GM23338 (cell line): ENCODE results near the gene AASDH. TPM values are rescaled to one million over a fixed set of nuclear protein-coding genes. Genes with fewer than 3 reads are reported as not detected.

Source experiments
- ATAC-seq: fragments of 200-7000 bp; cut with Tn5 transposase; 3 replicates; pipeline ENCODE4 v1.9.1; 2020
- DNase-seq: peaks from one replicate; pipeline ENCODE4 v3.0.0-alpha.2; 2015; ENCODE audit warnings: low spot score
- H2AFZ ChIP-seq: fragments of 200-600 bp; sonication (generic); 2 replicates; pipeline ENCODE4 v1.8.0; 2016; ENCODE audit warnings: antibody characterized with exemption, mild to moderate bottlenecking, moderate library complexity
- H3F3A ChIP-seq: fragments of 200-600 bp; sonication (generic); replicated peaks from 2 replicates; pipeline ENCODE4 v1.8.0; 2017; ENCODE audit warnings: antibody characterized with exemption, mixed run types, low read depth
- H3K27ac ChIP-seq: fragments of 200-600 bp; sonication (generic); 2 replicates; pipeline ENCODE4 v1.6.1; 2016; ENCODE audit warnings: low read depth
- H3K27me3 ChIP-seq: fragments of 200-600 bp; sonication (generic); 2 replicates; pipeline ENCODE4 v1.8.0; 2016; ENCODE audit warnings: mild to moderate bottlenecking, mixed run types, moderate library complexity; ENCODE audit not compliant: insufficient read depth
- H3K36me3 ChIP-seq: fragments of 200-600 bp; sonication (generic); 2 replicates; pipeline ENCODE4 v1.8.0; 2016; ENCODE audit warnings: mild to moderate bottlenecking; ENCODE audit not compliant: insufficient read depth
- H3K4me1 ChIP-seq: fragments of 200-600 bp; sonication (generic); 2 replicates; pipeline ENCODE4 v1.8.0; 2016; ENCODE audit warnings: mild to moderate bottlenecking, moderate library complexity; ENCODE audit not compliant: insufficient read depth
- H3K4me2 ChIP-seq: fragments of 200-600 bp; sonication (generic); 2 replicates; pipeline ENCODE4 v1.7.1; 2017; ENCODE audit warnings: mixed run types
- H3K4me3 ChIP-seq: fragments of 200-600 bp; sonication (generic); 2 replicates; pipeline ENCODE4 v1.6.1; 2016; ENCODE audit warnings: mixed run types
- H3K79me2 ChIP-seq: fragments of 200-600 bp; sonication (generic); replicated peaks from 2 replicates; pipeline ENCODE4 v1.8.0; 2017; ENCODE audit warnings: mild to moderate bottlenecking; ENCODE audit not compliant: insufficient read depth
- H3K9me2 ChIP-seq: fragments of 200-600 bp; sonication (generic); 2 replicates; pipeline ENCODE4 v1.8.0; 2017; ENCODE audit not compliant: insufficient read depth
- H4K20me1 ChIP-seq: fragments of 200-600 bp; sonication (generic); replicated peaks from 2 replicates; pipeline ENCODE4 v1.8.0; 2017; ENCODE audit warnings: mild to moderate bottlenecking; ENCODE audit not compliant: insufficient read depth
- H3K27ac Mint-ChIP-seq: 2 replicates; pipeline ENCODE4 v1.8.0; 2020; ENCODE audit warnings: inconsistent platforms, mild to moderate bottlenecking, moderate library complexity, mixed read lengths
- H3K27me3 Mint-ChIP-seq: 3 replicates; pipeline ENCODE4 v1.8.0; 2022; ENCODE audit warnings: low read depth, mild to moderate bottlenecking, moderate library complexity, mixed read lengths, inconsistent platforms; ENCODE audit not compliant: insufficient read depth, poor library complexity
- H3K36me3 Mint-ChIP-seq: 3 replicates; pipeline ENCODE4 v1.8.0; 2021; ENCODE audit warnings: low read depth, mild to moderate bottlenecking, inconsistent platforms, moderate library complexity, mixed read lengths
- H3K4me1 Mint-ChIP-seq: 3 replicates; pipeline ENCODE4 v1.8.0; 2020; ENCODE audit warnings: mild to moderate bottlenecking, inconsistent platforms, mixed read lengths
- H3K4me3 Mint-ChIP-seq: 3 replicates; pipeline ENCODE4 v1.8.0; 2021; ENCODE audit warnings: moderate library complexity, mild to moderate bottlenecking, inconsistent platforms, mixed read lengths
- H3K9me3 Mint-ChIP-seq: 3 replicates; pipeline ENCODE4 v1.8.0; 2020; ENCODE audit warnings: moderate library complexity, mild to moderate bottlenecking, inconsistent platforms, mixed read lengths
- CREB1 ChIP-seq: fragments of 250-450 bp; sonication (Bioruptor Pico); IDR thresholded peaks from 2 replicates; pipeline ENCODE4 v1.5.0; 2020; ENCODE audit warnings: low read depth, mild to moderate bottlenecking, moderate library complexity
- EZH2 ChIP-seq: fragments of 200-600 bp; sonication (generic); IDR thresholded peaks from one replicate; pipeline ENCODE4 v1.8.0; 2017; ENCODE audit warnings: antibody characterized with exemption, mild to moderate bottlenecking, low read depth; ENCODE audit not compliant: unreplicated experiment
- EZH2phosphoT487 ChIP-seq: fragments of 200-600 bp; sonication (generic); IDR thresholded peaks from one replicate; pipeline ENCODE4 v1.8.1; 2018; ENCODE audit warnings: antibody characterized with exemption; ENCODE audit not compliant: unreplicated experiment
- JUNB ChIP-seq: IDR thresholded peaks from one replicate; pipeline ENCODE4 v1.6.1; 2016; ENCODE audit warnings: antibody characterized with exemption; ENCODE audit not compliant: unreplicated experiment
- NANOG ChIP-seq: IDR thresholded peaks from 2 replicates; pipeline ENCODE4 v1.6.1; 2016; ENCODE audit warnings: antibody characterized with exemption, borderline replicate concordance
- POLR2AphosphoS5 ChIP-seq: IDR thresholded peaks from 2 replicates; pipeline ENCODE4 v1.6.1; 2016; ENCODE audit warnings: antibody characterized with exemption, low read depth
- STAT1 ChIP-seq: IDR thresholded peaks from one replicate; pipeline ENCODE4 v1.6.1; 2016; ENCODE audit warnings: antibody characterized with exemption; ENCODE audit not compliant: unreplicated experiment
- ZNF114 ChIP-seq: fragments of 250-450 bp; sonication (Bioruptor Pico); IDR thresholded peaks from 2 replicates; pipeline ENCODE4 v1.5.0; 2020; ENCODE audit warnings: mild to moderate bottlenecking, moderate library complexity
- ZNF331 ChIP-seq: fragments of 250-450 bp; sonication (Bioruptor Pico); IDR thresholded peaks from 2 replicates; pipeline ENCODE4 v1.5.0; 2020; ENCODE audit warnings: low read depth, mild to moderate bottlenecking, moderate library complexity
- polyA plus RNA-seq: library from polyadenylated mRNA; unstranded; fragments of >200 nt; fragmentation: Nextera tagmentation; extraction: Ambion mirVana; gene quantifications from 2 replicates; pipeline ENCODE4 v1.2.1, GENCODE V29; 2016
- total RNA-seq: library from RNA; depleted of rRNA; stranded (reverse); fragments of >200 nt; shearing (Covaris generic); gene quantifications from 2 replicates; pipeline ENCODE4 v1.2.3, GENCODE V29; 2014
- TF ChIP-seq, protein P1 (sequence below): IDR thresholded peaks from 2 replicates; pipeline ENCODE4 v1.6.1; 2016; ENCODE audit warnings: antibody characterized with exemption
- TF ChIP-seq, protein P2 (sequence below): fragments of 250-450 bp; sonication (Bioruptor Pico); IDR thresholded peaks from 2 replicates; pipeline ENCODE4 v1.5.0; 2020; ENCODE audit warnings: mild to moderate bottlenecking, moderate library complexity
- TF ChIP-seq, protein P3 (sequence below): IDR thresholded peaks from one replicate; pipeline ENCODE4 v1.6.1; 2018; ENCODE audit warnings: antibody characterized with exemption; ENCODE audit not compliant: unreplicated experiment
- TF ChIP-seq, protein P4 (sequence below), 2 experiments: fragments of 200-600 bp in 1 of 2; sonication (generic) in 1 of 2; conservative IDR thresholded peaks; 2 replicates each; pipeline versions ENCODE4 v1.5.1 to v1.6.1; 2016 to 2017; ENCODE audit warnings: antibody characterized with exemption in 2 of 2, low read depth in 2 of 2, mild to moderate bottlenecking in 2 of 2, moderate library complexity in 1 of 2

AASDH gene
- total and polyA plus RNA-seq, 2 experiments from 2014 or later, result 12.2 to 35.6 TPM

DNA sequence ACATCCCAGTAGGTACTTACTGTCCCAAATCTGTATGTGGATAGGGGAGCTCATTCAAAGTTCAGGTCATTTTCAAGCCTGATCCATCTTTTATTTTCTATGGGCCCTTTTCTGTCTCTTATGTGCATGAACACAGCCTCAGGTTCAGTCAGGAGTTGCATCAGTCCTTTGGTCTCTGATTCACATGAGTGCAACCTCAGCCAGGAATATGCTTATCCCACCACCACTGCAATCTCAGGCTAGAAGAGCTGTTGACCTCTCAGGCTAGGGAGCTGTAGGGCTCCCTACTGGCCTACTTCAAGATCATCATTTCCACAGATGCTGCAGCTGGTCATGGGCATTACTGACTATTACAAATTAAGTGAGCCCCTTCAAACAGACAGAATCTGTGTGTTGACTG, 27.2 kb downstream of the AASDH start:
- Mint-ChIP-seq H3K9me3 (peaks cover 45% of the 10 kb centered on the region), H3K4me1 (no peaks in the 10 kb centered on the region), H3K4me3 (no peak overlapping the region), H3K27me3 (peaks cover 2% of the 10 kb centered on the region), H3K27ac (no peak overlapping the region), H3K36me3 (peaks cover 71% of the 10 kb centered on the region)
- DNase-seq (no peak), ATAC-seq (no peak)
- Histone ChIP-seq H3K9me2 (peaks cover 7% of the 10 kb centered on the region), H3K4me2 (no peak overlapping the region), H3K4me1 (no peaks in the 10 kb centered on the region), H3F3A (no peaks in the 10 kb centered on the region), H3K27ac (no peak overlapping the region), H3K36me3 (peaks cover 4% of the 10 kb centered on the region; the same call in 1 of the 2 replicates), H4K20me1 (no peaks in the 10 kb centered on the region), H2AFZ (no peak overlapping the region), H3K79me2 (no peaks in the 10 kb centered on the region), H3K4me3 (no peak overlapping the region), H3K27me3 (no peaks in the 10 kb centered on the region)
- TF ChIP-seq CREB1 (CRISPR knock-in tag) (no peak), ZNF114 (CRISPR knock-in tag) (no peak), POLR2AphosphoS5 (no peak), STAT1 (no peak), JUNB (no peak), NANOG (no peak), EZH2 (no peak), ZNF331 (CRISPR knock-in tag) (no peak), EZH2phosphoT487 (no peak)
- TF ChIP-seq, protein P1, sequence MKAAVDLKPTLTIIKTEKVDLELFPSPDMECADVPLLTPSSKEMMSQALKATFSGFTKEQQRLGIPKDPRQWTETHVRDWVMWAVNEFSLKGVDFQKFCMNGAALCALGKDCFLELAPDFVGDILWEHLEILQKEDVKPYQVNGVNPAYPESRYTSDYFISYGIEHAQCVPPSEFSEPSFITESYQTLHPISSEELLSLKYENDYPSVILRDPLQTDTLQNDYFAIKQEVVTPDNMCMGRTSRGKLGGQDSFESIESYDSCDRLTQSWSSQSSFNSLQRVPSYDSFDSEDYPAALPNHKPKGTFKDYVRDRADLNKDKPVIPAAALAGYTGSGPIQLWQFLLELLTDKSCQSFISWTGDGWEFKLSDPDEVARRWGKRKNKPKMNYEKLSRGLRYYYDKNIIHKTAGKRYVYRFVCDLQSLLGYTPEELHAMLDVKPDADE, result no peak
- TF ChIP-seq, protein P2, sequence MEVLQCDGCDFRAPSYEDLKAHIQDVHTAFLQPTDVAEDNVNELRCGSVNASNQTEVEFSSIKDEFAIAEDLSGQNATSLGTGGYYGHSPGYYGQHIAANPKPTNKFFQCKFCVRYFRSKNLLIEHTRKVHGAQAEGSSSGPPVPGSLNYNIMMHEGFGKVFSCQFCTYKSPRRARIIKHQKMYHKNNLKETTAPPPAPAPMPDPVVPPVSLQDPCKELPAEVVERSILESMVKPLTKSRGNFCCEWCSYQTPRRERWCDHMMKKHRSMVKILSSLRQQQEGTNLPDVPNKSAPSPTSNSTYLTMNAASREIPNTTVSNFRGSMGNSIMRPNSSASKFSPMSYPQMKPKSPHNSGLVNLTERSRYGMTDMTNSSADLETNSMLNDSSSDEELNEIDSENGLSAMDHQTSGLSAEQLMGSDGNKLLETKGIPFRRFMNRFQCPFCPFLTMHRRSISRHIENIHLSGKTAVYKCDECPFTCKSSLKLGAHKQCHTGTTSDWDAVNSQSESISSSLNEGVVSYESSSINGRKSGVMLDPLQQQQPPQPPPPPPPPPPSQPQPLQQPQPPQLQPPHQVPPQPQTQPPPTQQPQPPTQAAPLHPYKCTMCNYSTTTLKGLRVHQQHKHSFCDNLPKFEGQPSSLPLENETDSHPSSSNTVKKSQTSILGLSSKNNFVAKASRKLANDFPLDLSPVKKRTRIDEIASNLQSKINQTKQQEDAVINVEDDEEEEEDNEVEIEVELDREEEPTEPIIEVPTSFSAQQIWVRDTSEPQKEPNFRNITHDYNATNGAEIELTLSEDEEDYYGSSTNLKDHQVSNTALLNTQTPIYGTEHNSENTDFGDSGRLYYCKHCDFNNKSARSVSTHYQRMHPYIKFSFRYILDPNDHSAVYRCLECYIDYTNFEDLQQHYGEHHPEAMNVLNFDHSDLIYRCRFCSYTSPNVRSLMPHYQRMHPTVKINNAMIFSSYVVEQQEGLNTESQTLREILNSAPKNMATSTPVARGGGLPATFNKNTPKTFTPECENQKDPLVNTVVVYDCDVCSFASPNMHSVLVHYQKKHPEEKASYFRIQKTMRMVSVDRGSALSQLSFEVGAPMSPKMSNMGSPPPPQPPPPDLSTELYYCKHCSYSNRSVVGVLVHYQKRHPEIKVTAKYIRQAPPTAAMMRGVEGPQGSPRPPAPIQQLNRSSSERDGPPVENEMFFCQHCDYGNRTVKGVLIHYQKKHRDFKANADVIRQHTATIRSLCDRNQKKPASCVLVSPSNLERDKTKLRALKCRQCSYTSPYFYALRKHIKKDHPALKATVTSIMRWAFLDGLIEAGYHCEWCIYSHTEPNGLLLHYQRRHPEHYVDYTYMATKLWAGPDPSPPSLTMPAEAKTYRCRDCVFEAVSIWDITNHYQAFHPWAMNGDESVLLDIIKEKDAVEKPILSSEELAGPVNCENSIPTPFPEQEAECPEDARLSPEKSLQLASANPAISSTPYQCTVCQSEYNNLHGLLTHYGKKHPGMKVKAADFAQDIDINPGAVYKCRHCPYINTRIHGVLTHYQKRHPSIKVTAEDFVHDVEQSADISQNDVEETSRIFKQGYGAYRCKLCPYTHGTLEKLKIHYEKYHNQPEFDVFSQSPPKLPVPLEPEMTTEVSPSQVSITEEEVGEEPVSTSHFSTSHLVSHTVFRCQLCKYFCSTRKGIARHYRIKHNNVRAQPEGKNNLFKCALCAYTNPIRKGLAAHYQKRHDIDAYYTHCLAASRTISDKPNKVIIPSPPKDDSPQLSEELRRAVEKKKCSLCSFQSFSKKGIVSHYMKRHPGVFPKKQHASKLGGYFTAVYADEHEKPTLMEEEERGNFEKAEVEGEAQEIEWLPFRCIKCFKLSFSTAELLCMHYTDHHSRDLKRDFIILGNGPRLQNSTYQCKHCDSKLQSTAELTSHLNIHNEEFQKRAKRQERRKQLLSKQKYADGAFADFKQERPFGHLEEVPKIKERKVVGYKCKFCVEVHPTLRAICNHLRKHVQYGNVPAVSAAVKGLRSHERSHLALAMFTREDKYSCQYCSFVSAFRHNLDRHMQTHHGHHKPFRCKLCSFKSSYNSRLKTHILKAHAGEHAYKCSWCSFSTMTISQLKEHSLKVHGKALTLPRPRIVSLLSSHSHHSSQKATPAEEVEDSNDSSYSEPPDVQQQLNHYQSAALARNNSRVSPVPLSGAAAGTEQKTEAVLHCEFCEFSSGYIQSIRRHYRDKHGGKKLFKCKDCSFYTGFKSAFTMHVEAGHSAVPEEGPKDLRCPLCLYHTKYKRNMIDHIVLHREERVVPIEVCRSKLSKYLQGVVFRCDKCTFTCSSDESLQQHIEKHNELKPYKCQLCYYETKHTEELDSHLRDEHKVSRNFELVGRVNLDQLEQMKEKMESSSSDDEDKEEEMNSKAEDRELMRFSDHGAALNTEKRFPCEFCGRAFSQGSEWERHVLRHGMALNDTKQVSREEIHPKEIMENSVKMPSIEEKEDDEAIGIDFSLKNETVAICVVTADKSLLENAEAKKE (CRISPR knock-in tag), result no peak
- TF ChIP-seq, protein P3, sequence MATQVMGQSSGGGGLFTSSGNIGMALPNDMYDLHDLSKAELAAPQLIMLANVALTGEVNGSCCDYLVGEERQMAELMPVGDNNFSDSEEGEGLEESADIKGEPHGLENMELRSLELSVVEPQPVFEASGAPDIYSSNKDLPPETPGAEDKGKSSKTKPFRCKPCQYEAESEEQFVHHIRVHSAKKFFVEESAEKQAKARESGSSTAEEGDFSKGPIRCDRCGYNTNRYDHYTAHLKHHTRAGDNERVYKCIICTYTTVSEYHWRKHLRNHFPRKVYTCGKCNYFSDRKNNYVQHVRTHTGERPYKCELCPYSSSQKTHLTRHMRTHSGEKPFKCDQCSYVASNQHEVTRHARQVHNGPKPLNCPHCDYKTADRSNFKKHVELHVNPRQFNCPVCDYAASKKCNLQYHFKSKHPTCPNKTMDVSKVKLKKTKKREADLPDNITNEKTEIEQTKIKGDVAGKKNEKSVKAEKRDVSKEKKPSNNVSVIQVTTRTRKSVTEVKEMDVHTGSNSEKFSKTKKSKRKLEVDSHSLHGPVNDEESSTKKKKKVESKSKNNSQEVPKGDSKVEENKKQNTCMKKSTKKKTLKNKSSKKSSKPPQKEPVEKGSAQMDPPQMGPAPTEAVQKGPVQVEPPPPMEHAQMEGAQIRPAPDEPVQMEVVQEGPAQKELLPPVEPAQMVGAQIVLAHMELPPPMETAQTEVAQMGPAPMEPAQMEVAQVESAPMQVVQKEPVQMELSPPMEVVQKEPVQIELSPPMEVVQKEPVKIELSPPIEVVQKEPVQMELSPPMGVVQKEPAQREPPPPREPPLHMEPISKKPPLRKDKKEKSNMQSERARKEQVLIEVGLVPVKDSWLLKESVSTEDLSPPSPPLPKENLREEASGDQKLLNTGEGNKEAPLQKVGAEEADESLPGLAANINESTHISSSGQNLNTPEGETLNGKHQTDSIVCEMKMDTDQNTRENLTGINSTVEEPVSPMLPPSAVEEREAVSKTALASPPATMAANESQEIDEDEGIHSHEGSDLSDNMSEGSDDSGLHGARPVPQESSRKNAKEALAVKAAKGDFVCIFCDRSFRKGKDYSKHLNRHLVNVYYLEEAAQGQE, result no peak
- TF ChIP-seq, protein P4, sequence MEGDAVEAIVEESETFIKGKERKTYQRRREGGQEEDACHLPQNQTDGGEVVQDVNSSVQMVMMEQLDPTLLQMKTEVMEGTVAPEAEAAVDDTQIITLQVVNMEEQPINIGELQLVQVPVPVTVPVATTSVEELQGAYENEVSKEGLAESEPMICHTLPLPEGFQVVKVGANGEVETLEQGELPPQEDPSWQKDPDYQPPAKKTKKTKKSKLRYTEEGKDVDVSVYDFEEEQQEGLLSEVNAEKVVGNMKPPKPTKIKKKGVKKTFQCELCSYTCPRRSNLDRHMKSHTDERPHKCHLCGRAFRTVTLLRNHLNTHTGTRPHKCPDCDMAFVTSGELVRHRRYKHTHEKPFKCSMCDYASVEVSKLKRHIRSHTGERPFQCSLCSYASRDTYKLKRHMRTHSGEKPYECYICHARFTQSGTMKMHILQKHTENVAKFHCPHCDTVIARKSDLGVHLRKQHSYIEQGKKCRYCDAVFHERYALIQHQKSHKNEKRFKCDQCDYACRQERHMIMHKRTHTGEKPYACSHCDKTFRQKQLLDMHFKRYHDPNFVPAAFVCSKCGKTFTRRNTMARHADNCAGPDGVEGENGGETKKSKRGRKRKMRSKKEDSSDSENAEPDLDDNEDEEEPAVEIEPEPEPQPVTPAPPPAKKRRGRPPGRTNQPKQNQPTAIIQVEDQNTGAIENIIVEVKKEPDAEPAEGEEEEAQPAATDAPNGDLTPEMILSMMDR (conservative IDR thresholded peaks at IDR 0.05; ENCODE audit: low read depth in 2 of 2), result no peak
